GM21447 (cell line): ENCODE data around the gene SBK1.
A peak's percentile ranks its signal among the peaks of the same experiment; 100 is the strongest.
"Not testable (repeated sequence)": the region's sequence is repeated elsewhere in the genome, so short reads cannot be mapped to it uniquely, and the experiment has no call there.

ENCODE experiments used
- ATAC-seq: cut with Tn5 transposase; IDR thresholded peaks from one replicate; pipeline ENCODE4 v1.9.1; 2021; ENCODE audit not compliant: unreplicated experiment

The SBK1 gene

DNA sequence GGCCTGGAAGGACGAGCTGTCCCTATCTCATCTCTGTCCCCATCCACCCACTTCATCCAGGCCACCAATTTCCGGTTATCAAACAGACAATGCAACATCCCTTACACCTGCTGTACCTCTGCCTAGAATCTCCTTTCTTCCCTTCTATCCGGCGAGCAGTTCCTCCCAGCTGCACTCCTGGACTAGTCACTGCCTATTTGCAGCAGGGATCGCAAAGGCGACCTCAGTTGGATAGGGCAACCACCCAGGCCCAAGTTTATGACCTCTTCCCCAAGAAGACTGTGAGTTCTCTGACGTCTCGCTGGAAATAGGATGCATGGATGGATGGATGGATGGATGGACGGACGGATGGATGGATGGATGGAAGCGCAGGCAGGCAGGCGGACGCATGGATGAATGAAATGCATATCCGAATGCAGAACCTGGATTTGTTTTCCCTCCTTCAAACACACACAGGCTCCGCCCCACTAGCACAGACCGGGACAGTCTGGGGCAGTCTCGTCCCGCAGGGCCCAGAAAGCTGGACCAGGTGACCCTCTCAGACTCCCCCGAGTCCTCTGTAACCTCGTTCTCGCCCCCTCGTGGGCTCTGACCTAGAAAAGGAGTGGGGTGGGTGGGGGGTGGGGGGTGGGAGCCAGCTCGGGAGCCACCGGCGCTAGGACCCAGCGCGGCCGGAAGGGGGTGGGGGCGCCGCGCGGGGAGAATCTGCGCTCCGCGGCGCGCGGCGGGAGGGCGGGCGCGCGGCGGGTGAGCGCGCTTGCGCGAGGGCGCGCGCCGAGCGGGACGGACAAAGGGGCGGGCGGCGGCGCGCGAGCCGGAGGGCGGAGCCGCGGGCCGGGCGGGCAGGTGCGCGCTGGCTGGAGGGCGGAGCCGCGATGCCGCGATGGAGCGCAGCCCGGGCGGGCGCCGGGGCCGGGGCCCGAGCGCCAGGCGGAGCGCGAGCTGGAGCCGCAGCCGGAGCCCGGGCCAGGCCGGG is at the start of gene SBK1:
SBK1 (plus strand) TSS at position 875 of the 976 bp plus-strand sequence. CDS start 24,867 bp downstream, outside the sequence.
- ATAC-seq = peak; percentile 73

DNA sequence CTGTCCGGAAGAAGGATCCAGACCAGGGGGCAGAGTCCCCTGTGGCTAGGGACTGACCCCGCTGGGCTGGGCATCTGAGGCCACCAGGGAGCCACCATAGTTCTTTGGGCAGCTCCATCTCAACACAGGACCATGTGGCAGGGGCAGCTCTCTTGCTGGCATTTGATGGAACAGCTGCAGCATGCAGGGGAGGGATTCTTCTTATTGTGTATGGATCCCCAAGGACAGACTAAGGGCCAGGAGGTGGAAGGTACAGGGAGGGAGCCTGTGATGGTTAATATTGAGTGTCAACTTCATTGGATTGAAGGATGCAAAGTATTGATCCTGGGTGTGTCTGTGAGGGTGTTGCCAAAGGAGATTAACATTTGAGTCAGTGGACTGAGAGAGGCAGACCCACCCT is 42.8 kb upstream of the SBK1 start:
- not testable (repeated sequence) for ATAC-seq

DNA sequence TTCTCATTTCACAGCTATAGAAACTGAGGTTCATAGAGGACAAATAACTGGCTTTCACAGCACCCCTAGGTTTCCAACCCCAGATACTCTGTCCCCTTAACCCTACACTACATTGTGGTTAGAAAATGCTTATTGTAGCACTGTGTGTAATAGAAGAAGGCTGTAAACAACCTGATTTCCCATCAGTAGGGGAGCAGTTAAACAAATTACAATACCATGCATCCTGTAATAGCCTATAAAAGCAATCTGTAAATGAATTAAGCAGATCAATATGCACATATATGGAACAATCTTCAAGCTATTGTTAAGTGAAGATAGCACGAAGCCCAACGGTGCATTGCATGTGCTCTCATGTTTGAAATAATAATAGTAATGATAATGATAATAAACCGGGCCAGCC is 41.3 kb upstream of the SBK1 start:
- ATAC-seq = no peak

DNA sequence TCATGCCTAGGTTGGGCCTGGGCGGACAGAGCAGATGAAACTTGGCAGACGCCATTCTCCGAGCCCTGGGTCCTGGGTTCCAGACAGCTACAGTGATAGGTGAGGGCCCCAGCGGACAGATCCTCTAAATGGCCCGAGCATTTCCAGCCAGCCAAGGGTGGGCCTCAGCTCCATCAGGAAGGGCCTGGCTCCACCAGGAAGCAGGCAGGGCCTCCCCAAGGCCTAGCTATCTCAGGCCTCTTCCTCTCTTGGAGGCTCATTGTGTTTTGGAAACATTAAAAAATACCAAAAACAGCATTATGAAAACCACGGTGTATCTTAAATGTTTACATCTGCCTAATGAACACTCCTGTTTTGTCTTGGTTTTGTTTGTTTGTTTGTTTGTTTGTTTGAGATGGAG is 38.2 kb upstream of the SBK1 start:
- no peak for ATAC-seq

DNA sequence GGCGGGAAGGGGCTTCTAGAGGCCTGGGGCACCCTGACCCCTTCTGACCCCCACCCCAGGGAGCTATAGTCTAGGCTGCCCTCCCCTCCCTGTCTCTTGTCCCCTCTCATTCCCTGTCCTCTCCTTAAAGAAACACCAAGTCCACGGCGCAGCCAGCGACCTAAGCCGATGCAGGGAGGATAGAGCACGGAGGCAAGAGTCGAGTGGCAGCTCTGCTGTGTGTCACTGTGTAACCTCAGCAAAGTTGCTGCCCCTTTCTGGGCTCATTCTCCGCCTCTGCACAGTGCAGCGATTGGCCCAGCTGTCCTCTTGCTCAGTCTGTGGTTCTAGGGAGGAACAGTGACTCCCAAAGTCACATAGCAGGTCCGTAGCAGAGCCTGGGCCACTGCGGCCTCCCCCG is 36.5 kb upstream of the SBK1 start:
- no peak for ATAC-seq

DNA sequence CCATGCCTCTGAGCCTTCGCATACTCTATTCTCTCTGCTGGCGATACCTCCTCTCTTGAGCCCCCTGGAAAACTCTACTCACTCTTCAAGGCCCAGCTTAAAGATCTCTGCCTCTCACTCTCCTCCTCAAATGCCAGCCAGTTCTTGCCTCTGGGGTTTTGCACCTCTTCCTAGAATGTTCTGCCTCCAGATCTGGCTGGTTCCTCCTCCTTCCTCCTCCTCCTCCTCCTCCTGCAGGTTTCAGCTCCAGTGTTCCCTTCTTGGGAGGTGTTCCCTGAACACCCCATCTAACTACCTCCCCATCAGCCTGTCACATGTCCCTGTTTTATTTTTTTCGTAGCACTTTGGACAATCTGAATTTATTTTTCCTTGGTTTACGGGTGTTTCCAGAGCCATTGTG is 35.1 kb upstream of the SBK1 start:
- no peak for ATAC-seq

DNA sequence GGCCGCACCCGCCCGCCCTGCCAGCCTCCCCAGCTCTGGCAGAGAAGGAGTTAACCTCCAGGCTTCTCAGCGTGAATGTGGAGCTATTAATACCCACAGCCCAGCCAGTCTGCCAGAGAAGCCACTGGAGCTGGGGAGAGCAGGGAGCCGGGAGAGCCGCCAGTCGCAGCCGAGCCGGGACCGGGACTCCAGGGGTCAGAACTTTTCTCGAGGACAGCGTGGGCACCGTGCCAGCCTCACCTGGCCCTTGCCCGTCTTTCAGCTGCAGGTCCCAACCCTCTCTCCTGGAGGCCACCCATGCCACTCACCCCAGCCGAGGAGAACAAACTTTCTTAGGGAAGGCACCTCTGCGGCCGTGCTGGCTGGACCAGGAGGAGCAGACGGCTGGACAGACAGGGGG is 33.8 kb upstream of the SBK1 start:
- no peak for ATAC-seq

DNA sequence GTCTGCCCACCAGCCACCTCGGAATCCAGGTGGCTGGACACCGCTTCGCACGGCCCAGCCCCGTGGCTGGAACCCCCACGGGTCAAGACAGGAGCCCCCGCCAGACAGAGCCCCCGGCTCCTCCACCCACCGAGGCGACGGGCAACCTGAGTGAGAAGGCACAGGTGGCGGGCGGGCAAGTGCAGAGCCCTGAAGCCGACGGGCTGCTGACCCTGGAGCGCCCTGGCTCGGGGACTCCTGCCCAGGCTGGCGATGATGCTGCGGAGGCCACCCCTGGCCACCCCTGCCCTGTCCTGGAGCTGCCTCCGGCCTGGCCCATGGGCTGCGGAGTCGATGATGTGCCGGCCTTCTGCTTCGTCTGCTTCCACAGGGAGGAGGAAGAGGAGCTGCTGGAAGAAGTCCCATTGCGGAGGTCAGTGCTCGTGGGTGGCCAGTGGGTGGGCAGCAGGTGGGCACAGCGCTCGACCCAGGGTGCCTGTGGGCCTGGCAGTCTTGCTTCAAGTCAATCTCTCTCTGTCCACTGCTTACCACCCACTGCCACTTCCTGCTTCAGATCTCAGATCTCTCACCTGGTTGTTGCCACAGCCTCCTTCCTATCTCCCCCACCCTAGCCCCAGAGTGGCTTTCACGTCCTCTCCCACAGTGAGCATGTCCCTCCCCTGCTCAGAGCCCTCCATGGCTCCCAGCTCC is 33.1 kb upstream of the SBK1 start:
- no peak for ATAC-seq

DNA sequence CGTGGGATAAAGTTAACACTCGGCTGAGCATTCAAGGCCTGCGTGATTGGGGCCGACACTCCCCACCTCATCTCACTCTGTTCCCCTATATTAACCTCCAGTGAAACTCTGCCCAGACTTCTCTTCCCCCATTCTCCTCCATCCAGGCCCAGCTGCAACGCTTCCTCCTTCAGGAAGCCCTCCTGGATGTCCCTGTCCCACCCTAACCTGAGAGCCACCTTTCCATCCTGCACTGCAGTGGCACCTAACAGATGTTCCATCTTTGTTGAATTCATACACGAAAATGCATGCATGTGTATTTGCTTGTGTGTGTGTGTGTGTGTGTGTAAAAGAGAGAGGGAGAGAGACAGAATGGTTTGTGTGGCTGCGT is 32.6 kb upstream of the SBK1 start:
- no peak for ATAC-seq

DNA sequence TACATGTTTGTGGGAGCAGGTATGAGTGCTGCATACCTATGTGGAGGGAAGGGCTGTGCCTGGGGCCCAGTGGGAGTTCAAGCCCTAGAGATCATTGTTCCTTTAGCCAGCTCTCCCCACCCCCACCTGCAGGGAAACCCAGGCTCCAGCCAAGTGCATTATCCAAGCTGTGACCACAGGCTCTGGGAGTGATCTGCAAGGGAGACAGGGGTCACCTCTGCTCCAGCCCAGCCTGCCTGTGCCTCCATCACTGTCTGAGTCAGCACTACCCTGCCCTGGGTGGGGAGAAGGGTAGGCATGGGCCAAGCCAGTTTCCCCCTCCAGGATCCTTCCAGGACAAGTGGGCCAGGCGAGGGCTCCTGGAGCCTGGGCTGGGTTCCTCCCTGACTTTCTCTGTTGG is 32.1 kb upstream of the SBK1 start:
- no peak for ATAC-seq

DNA sequence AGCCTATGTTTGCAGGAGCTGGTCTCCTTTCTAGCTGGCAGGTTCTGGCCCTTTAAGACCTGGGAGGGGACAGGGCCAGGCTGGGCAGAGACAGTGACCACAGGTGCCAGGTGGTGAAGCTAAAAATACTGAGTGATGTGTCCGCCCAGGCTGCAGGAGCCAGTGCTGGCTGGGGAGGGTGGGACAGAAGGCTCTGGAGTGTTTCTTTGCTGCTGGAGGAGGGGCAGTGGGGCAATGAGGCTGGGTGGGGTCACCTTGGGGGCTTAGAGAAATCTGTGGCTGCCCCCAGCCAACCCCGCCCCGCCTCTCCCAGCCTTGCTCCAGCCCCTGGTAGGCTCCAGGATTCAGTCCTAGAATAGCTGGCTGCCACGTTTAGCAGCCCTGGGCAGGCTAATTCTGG is 30.4 kb upstream of the SBK1 start:
- ATAC-seq = no peak

DNA sequence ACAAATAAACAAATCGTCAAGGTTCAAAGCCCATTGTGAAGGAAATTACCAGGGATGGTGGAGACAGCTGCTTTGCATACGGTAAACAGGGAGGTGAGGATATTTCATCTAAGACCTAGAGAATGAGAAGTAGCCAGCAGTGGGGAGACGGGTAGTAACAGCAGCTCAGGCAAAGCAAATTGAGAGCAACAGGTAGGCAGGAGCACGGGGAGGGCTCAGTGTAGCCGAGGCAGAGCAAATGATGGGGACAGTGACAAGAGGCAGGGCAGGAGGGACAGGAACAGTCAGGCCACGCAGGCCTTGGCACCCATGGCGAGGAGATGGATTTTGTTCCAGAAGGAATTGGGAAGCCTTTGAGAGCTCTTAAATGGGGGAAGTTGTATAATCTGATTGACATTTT is 29.0 kb upstream of the SBK1 start:
- ATAC-seq = no peak

DNA sequence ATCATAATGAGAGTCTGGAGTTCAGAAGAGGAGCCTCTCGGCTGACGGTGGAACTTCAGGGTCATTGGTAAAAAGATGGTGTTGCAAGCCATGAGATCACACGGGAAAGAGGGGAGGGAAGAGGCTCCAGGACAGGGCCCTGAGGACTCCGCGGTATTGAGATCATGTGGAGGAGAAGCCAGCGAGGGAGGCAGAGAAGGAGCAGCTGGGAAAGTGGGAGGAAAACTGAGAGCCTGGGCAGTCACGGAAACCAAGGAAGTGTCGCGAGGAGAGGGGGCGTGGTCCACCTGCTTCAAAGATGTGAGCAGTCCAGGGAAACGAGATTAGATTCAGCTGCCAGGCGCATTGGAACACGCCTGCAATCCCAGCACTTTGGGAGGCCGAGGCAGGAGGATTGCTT is 27.7 kb upstream of the SBK1 start:
- ATAC-seq = no peak

DNA sequence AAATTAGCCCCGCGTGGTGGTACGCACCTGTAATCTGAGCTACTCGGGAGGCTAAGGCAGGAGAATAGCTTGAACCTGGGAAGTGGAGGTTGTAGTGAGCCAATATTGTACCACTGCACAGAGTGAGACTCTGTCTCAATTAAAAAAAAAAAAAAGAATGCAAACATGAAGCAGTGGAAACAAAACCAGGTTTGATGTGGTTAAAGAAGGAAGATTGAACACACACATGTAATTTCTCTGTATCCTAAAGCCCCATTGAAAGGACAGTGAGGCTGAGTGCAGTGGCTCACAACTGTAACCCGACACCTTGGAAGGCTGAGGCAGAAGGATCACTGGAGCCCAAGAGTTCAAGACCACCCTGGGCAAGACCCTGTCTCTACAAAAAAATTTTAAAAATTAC is 26.5 kb upstream of the SBK1 start:
- ATAC-seq = no peak

DNA sequence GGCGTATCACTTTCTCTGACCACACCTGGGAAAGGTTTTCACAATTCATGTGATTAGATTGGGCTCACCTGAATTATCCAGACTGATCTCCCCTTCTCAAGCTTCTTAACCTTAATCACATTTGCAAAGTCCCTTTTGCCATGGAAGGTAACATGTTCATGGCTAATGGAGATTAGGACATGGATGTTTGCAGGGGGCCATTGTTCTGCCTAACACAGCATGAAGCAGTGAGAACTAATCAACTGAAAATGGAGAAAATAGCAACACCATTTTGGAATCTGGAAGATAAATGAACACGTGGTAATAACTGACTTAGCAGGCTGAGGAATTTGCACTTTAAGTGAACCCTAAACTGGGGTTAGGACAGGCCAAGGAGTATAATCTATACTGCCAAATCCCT is 25.0 kb upstream of the SBK1 start:
- ATAC-seq = no peak

DNA sequence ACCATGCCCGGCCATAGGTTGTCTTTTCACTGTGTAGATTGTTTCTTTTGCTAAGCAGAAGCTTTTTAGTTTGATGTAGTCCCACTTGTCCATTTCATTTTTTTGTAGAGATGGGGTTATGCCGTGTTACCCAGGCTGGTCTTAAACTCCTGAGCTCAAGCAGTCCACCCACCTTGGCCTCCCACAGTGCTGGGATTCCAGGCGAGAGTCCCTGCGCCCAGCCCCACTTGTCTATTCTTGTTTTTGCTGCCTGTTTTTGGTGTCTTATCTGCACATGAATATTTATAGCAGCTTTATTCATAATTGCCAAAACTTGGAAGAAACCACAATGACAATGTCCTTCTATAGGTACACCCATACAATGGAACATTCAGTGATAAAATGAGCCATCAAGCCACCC is 18.8 kb upstream of the SBK1 start:
- ATAC-seq = no peak

DNA sequence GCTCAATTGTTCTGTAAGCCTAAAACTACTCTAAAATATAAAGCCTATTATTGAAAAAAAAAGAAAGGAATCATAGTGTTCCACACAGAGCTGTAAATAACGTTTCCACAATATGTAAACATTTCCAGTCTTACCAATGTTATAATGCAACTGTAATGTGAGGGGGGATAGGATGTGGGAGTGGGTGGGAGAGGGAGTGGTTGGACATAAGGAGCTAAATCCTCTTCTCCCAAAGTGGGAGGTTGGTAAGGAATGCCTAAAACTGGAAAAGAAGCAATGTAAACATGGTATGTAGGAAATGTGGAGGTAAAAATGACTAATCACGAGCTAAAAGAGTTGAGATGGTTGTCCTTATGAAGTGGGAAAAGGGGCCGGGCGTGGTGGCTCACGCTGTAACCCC is 17.6 kb upstream of the SBK1 start:
- no peak for ATAC-seq

DNA sequence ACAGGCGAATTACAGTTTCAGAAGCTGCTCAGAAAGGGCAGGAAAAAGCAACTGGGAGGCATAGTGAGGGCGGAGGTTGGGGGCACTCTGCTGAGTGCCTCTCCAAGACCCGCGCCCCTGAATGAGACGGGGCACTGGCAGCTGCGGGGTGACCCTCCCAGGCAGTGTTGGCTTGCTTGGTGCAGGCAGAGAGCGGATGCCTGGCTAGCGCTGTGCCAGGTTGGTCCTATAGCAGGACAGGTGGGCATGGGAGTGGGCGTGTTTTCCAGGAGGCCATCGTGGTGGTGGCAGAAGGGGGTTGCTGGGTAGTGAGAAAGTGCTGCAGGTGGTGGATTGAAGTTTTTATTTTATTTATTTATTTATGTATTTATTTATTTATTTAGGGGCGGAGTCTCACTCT is 16.0 kb upstream of the SBK1 start:
- no peak for ATAC-seq

DNA sequence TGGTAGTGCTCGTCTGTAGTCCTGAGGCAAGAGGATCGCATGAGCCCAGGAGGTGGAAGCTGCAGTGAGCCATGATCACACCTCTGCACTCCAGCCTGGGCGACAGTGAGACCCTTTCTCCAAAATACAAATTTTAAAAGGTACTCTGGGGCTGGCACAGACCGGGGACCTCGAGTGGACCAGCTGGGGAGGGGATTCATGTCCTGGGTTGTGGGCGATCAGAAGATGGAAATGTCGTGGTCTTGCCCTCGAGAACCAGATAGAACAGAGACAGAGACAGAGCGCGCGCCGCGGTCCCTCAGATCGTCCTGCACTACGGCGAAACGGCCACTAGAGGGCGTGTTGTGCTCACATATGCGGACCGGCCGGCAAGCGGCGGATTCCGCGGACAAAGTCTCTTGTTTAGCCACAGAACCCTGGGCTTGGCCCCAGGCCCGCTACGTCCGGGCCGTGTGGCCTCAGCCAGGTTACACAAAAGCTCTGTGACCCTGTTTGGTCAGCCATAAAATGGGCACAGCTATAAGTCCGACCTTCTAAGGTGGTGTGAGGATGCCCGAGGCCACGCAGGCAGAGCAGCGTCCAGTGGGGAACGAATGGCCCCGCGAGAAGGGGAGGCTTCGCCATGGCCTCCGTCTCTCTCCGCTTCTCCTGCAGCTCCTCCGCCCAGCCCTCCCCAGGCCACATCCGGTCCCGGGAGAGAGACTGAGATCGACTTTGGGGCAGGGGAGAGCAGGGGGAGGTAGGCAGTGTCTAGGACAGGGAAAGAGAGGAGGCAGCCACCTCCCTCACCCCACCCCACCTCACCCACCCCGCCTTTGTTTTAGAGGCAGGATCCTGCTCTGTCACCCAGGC is 14.6 kb upstream of the SBK1 start:
- ATAC-seq = no peak

DNA sequence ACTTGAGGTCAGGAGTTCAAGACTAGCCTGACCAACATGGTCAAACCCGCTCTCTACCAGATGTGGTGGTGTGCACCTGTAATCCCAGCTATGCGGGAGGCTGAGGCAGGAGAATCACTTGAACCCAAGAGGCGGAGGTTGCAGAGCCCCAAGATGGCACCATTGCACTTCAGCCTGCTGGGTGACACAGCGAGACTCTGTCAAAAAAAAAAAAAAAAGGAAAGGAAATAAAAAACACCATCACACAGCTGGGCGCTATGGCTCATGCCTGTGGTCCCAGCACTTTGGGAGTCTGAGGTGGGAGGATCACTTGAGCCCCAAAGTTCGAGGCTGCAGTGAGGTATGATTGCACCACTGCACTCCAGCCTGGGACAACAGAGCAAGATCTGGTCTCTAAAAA is 13.3 kb upstream of the SBK1 start:
- no peak for ATAC-seq
